HepG2 (cell line): ENCODE data around the gene LZTS2. TPM values are rescaled to one million over a fixed set of nuclear protein-coding genes. Genes with fewer than 3 reads are reported as not detected.

Experiments used
- FOXO1 ChIP-seq: sonication (generic); formaldehyde crosslinking; IDR thresholded peaks from 2 replicates; pipeline ENCODE4 v1.4.0; 2020; ENCODE audit warnings: missing genetic modification reagents
- KIAA2018 ChIP-seq: sonication (generic); formaldehyde crosslinking; IDR thresholded peaks from 2 replicates; pipeline ENCODE4 v1.5.0; 2020; ENCODE audit warnings: mild to moderate bottlenecking, missing genetic modification reagents, borderline replicate concordance
- MAFF ChIP-seq: IDR thresholded peaks from 2 replicates; pipeline ENCODE4 v1.6.1; 2011; ENCODE audit warnings: low read depth, low read length, improper control_type of control experiment
- SKIL ChIP-seq: sonication (generic); formaldehyde crosslinking; IDR thresholded peaks from 2 replicates; pipeline ENCODE4 v1.8.0; 2022; ENCODE audit warnings: missing genetic modification reagents, mild to moderate bottlenecking, moderate library complexity, borderline replicate concordance
- SOX6 ChIP-seq, 2 experiments: fragments of 450-650 bp in 1 of 2; sonication (generic) in 1 of 2; formaldehyde crosslinking in 1 of 2; IDR thresholded peaks; 2 replicates each; pipeline versions ENCODE4 v1.4.0 to v1.6.1; 2017 to 2020; ENCODE audit warnings: antibody characterized with exemption in 1 of 2, mild to moderate bottlenecking in 1 of 2, missing genetic modification reagents in 1 of 2
- TEAD3 ChIP-seq: optimal IDR thresholded peaks from 2 replicates; pipeline ENCODE3; 2016; ENCODE audit warnings: borderline replicate concordance
- U2AF1 ChIP-seq: fragments of 200-400 bp; formaldehyde crosslinking; optimal IDR thresholded peaks from 2 replicates; pipeline ENCODE3; 2017; ENCODE audit warnings: mild to moderate bottlenecking, low read depth, low read length
- ZNF281 ChIP-seq: sonication (generic); formaldehyde crosslinking; IDR thresholded peaks from 2 replicates; pipeline ENCODE4 v1.4.0; 2020; ENCODE audit warnings: missing genetic modification reagents, borderline replicate concordance
- ZNF572 ChIP-seq: sonication (generic); formaldehyde crosslinking; IDR thresholded peaks from 2 replicates; pipeline ENCODE4 v1.5.1; 2020; ENCODE audit warnings: mild to moderate bottlenecking, missing genetic modification reagents
- ZNF597 ChIP-seq: sonication (generic); formaldehyde crosslinking; IDR thresholded peaks from 2 replicates; pipeline ENCODE4 v1.5.0; 2020; ENCODE audit warnings: missing genetic modification reagents
- ZNF879 ChIP-seq: sonication (generic); formaldehyde crosslinking; IDR thresholded peaks from 2 replicates; pipeline ENCODE4 v1.8.1; 2023; ENCODE audit warnings: missing genetic modification reagents
- polyA plus RNA-seq, 8 experiments: library from polyadenylated mRNA; depleted of rRNA in 3 of 8; stranded (reverse) in 7 of 8; unstranded in 1 of 8; fragments of >200 nt; fragmentation: Illumina TruSeq in 4 of 8; extraction: Trizol in 4 of 8; gene quantifications; 2 replicates each; pipeline versions ENCODE4 v1.2.1 to v1.2.3, GENCODE V29; 2011 to 2016; ENCODE audit warnings: low read depth in 4 of 8, missing spikeins in 1 of 8, mixed read lengths in 1 of 8; ENCODE audit not compliant: insufficient read depth in 1 of 8
- total RNA-seq, 5 experiments: library from RNA; depleted of rRNA; stranded (reverse); fragments of >200 nt; fragmentation: Illumina TruSeq; extraction: Trizol; gene quantifications; 2 replicates each; pipeline ENCODE4 v1.2.3, GENCODE V29; 2016; ENCODE audit warnings: low read depth in 1 of 5
- TF ChIP-seq, protein P1 (sequence below): sonication (generic); formaldehyde crosslinking; IDR thresholded peaks from 2 replicates; pipeline ENCODE4 v1.4.0; 2020; ENCODE audit warnings: missing genetic modification reagents

LZTS2 gene
- total and polyA plus RNA-seq, 2 of the 13 experiments (the other 11 are each of a cell fraction or from before 2014, with no cell fraction given): 43.6 to 65.6 TPM

DNA sequence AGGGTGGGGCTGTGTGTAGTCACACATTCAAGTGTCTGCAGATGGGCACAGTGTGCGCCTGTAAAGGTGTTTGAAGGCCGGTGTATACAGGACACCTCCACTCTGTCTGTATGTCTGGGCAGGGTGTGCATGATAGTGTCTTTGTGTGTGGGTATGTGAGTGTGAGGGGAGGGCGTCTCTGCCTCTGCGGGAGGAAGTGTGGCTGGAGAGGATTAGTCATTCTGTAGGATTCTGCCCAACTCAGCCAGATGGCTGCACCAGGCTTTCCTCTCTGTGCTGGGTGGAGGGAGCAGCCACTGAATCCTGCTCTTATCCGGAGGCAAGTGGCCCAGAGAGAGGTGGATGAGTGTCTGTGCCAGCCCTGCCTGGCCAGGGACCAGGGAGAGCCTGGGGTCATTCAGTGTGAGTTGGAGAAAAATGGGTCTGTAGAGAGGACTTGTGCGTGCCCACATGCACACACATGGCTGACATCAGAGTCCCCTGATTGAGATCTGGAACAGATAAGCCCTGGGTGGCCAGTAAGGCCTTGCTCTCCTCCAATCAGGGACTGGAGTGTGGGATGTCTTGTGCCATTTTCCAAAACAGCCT is 33.1 kb downstream of the LZTS2 start (continued):
- TF ChIP-seq KIAA2018 (CRISPR knock-in tag) (no peak), FOXO1 (CRISPR knock-in tag) (no peak), SKIL (CRISPR knock-in tag) (peak; percentile 22; the same call in 1 of the 2 replicates), ZNF879 (CRISPR knock-in tag) (no peak), MAFF (no peak), SOX6 (IDR thresholded peaks at IDR 0.05) (no peak), SOX6 (CRISPR knock-in tag; IDR thresholded peaks at IDR 0.05) (no peak), ZNF572 (CRISPR knock-in tag) (no peak), U2AF1 (no peak), ZNF597 (CRISPR knock-in tag) (no peak), TEAD3 (CRISPR knock-in tag) (peak; percentile 7), ZNF281 (CRISPR knock-in tag) (no peak)
- TF ChIP-seq, protein P1, sequence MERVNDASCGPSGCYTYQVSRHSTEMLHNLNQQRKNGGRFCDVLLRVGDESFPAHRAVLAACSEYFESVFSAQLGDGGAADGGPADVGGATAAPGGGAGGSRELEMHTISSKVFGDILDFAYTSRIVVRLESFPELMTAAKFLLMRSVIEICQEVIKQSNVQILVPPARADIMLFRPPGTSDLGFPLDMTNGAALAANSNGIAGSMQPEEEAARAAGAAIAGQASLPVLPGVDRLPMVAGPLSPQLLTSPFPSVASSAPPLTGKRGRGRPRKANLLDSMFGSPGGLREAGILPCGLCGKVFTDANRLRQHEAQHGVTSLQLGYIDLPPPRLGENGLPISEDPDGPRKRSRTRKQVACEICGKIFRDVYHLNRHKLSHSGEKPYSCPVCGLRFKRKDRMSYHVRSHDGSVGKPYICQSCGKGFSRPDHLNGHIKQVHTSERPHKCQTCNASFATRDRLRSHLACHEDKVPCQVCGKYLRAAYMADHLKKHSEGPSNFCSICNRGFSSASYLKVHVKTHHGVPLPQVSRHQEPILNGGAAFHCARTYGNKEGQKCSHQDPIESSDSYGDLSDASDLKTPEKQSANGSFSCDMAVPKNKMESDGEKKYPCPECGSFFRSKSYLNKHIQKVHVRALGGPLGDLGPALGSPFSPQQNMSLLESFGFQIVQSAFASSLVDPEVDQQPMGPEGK (CRISPR knock-in tag): peak; percentile 59; the same call in 1 of the 2 replicates
